Measurements from ENCODE around the gene LTB.
A peak's percentile ranks its signal among the peaks of the same experiment; 100 is the strongest.

Gene LTB

GRCh38 chr6:31534011-31534410, 48.2 kb downstream of the LTB start:
- peaks cover 5% of the 10 kb centered on the region for H3K4me1 ChIP-seq (ENCODE audit: control insufficient read depth, insufficient read depth, low read length)
- TF ChIP-seq YY2 (tag by site-specific recombination; IDR thresholded peaks at IDR 0.05) (no peak), ZNF791 (tag by site-specific recombination; IDR thresholded peaks at IDR 0.05) (no peak), ZNF114 (tag by site-specific recombination; IDR thresholded peaks at IDR 0.05) (no peak), ZNF292 (tag by site-specific recombination; IDR thresholded peaks at IDR 0.05; ENCODE audit: borderline replicate concordance, low read depth) (no peak), ZNF155 (tag by site-specific recombination; IDR thresholded peaks at IDR 0.05) (no peak)
- ChIA-PET CTCF (interaction anchor here (0.7 to 1.0 kb wide), 2 partner anchors 12 to 13 kb away, joined by 3 read pairs; partner anchors contain the start of gene ATP6V1G2), POLR2A (interaction anchor here (0.8 kb wide), 1 partner anchor 8 kb away, joined by 3 read pairs; the partner anchor contains the start of gene DDX39B)
- no peaks in the 10 kb centered on the region for H3K9me3 ChIP-seq (ENCODE audit: control insufficient read depth, insufficient read depth, low read depth, low read length)
- H3K36me3 ChIP-seq (ENCODE audit: control insufficient read depth in 2 of 2, insufficient read depth in 1 of 2, low read length in 2 of 2): peaks cover 82 to 98% of the 10 kb centered on the region in 2 experiments
- no peak overlapping the region for H3K4me3 ChIP-seq (ENCODE audit: low read depth, low read length)
- no peak overlapping the region for H3K27ac ChIP-seq (ENCODE audit: extremely low read depth, low read depth, low read length)

GRCh38 chr6:31533455-31533841, 48.8 kb downstream of the LTB start:
- ChIA-PET POLR2A (interaction anchor here (0.8 kb wide), 1 partner anchor 9 kb away, joined by 3 read pairs; the partner anchor contains the start of gene DDX39B), CTCF (interaction anchor here (1.0 kb wide), 1 partner anchor 13 kb away, joined by 3 read pairs; no protein-coding TSS in a partner anchor)
- TF ChIP-seq ZBTB20 (tag by site-specific recombination; IDR thresholded peaks at IDR 0.05) (no peak), ZNF785 (tag by site-specific recombination; IDR thresholded peaks at IDR 0.05) (no peak), ZNF416 (tag by site-specific recombination; IDR thresholded peaks at IDR 0.05) (no peak), ZBTB17 (tag by site-specific recombination; IDR thresholded peaks at IDR 0.05) (no peak), ZNF391 (tag by site-specific recombination; IDR thresholded peaks at IDR 0.05; ENCODE audit: borderline replicate concordance, low read depth) (no peak), ZNF16 (tag by site-specific recombination; IDR thresholded peaks at IDR 0.05; ENCODE audit: low read depth) (no peak), TSHZ1 (tag by site-specific recombination; IDR thresholded peaks at IDR 0.05; ENCODE audit: borderline replicate concordance) (no peak), ZBTB21 (tag by site-specific recombination; IDR thresholded peaks at IDR 0.05) (no peak), TRIM28 (IDR thresholded peaks at IDR 0.05; ENCODE audit: borderline replicate concordance, low read length) (no peak)
- TF ChIP-seq, protein P1, sequence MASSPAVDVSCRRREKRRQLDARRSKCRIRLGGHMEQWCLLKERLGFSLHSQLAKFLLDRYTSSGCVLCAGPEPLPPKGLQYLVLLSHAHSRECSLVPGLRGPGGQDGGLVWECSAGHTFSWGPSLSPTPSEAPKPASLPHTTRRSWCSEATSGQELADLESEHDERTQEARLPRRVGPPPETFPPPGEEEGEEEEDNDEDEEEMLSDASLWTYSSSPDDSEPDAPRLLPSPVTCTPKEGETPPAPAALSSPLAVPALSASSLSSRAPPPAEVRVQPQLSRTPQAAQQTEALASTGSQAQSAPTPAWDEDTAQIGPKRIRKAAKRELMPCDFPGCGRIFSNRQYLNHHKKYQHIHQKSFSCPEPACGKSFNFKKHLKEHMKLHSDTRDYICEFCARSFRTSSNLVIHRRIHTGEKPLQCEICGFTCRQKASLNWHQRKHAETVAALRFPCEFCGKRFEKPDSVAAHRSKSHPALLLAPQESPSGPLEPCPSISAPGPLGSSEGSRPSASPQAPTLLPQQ (tag by site-specific recombination; IDR thresholded peaks at IDR 0.05): no peak
- Histone ChIP-seq H3K4me1 (ENCODE audit: control insufficient read depth, insufficient read depth, low read length) (no peaks in the 10 kb centered on the region), H3K27ac (ENCODE audit: extremely low read depth, low read depth, low read length) (peak overlapping the region; percentile 4), H3K4me3 (ENCODE audit: low read depth, low read length) (no peak overlapping the region), H3K36me3 (ENCODE audit: control insufficient read depth in 2 of 2, insufficient read depth in 1 of 2, low read length in 2 of 2) (peaks cover 76 to 94% of the 10 kb centered on the region in 2 experiments), H3K9me3 (ENCODE audit: control insufficient read depth, insufficient read depth, low read depth, low read length) (no peaks in the 10 kb centered on the region)

- TF ChIP-seq ZNF280D (tag by site-specific recombination; IDR thresholded peaks at IDR 0.05) (no peak), ZNF549 (tag by site-specific recombination; IDR thresholded peaks at IDR 0.05) (no peak), KLF8 (tag by site-specific recombination; IDR thresholded peaks at IDR 0.05) (peak; percentile 21; the same call in 1 of the 2 replicates)
- TF ChIP-seq, protein P2, sequence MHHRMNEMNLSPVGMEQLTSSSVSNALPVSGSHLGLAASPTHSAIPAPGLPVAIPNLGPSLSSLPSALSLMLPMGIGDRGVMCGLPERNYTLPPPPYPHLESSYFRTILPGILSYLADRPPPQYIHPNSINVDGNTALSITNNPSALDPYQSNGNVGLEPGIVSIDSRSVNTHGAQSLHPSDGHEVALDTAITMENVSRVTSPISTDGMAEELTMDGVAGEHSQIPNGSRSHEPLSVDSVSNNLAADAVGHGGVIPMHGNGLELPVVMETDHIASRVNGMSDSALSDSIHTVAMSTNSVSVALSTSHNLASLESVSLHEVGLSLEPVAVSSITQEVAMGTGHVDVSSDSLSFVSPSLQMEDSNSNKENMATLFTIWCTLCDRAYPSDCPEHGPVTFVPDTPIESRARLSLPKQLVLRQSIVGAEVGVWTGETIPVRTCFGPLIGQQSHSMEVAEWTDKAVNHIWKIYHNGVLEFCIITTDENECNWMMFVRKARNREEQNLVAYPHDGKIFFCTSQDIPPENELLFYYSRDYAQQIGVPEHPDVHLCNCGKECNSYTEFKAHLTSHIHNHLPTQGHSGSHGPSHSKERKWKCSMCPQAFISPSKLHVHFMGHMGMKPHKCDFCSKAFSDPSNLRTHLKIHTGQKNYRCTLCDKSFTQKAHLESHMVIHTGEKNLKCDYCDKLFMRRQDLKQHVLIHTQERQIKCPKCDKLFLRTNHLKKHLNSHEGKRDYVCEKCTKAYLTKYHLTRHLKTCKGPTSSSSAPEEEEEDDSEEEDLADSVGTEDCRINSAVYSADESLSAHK (tag by site-specific recombination; IDR thresholded peaks at IDR 0.05): peak; percentile 97
- Histone ChIP-seq H3K27ac (ENCODE audit: extremely low read depth, low read depth, low read length) (peak overlapping the region; percentile 4), H3K36me3 (ENCODE audit: control insufficient read depth in 2 of 2, insufficient read depth in 1 of 2, low read length in 2 of 2) (peaks cover 70 to 88% of the 10 kb centered on the region in 2 experiments), H3K9me3 (ENCODE audit: control insufficient read depth, insufficient read depth, low read depth, low read length) (no peaks in the 10 kb centered on the region), H3K4me3 (ENCODE audit: low read depth, low read length) (no peak overlapping the region), H3K4me1 (ENCODE audit: control insufficient read depth, insufficient read depth, low read length) (no peaks in the 10 kb centered on the region)
- ChIA-PET CTCF (interaction anchor here (0.9 to 1.6 kb wide), 2 partner anchors 14 to 65 kb away, joined by 3 read pairs; partner anchors contain the start of gene ATP6V1G2), POLR2A (interaction anchor here (0.6 to 6.3 kb wide), 4 partner anchors 9 to 1439 kb away, joined by 3 to 112 read pairs (median 4); partner anchors contain the start of genes DDX39B and LSM2)
Observed at GRCh38 chr6:31532644-31533454, 49.4 kb downstream of the LTB start.

Measured in HEK293 (cell line).